Measurements from ENCODE around the gene ATG9A. TPM values are rescaled to one million over a fixed set of nuclear protein-coding genes. Genes with fewer than 3 reads are reported as not detected.
A peak's percentile ranks its signal among the peaks of the same experiment; 100 is the strongest.

ATG9A gene
- total RNA-seq: 10 to 100 TPM; 29.7 to 31.4 (median 31.4) TPM

- H3K4me1 Mint-ChIP-seq (ENCODE audit: low read depth): peaks cover 55% of the 10 kb centered on the region
- H3K36me3 Mint-ChIP-seq (ENCODE audit: insufficient read depth): peaks cover 31% of the 10 kb centered on the region
- no peaks in the 10 kb centered on the region for H3K9me3 Mint-ChIP-seq
- ATAC-seq: peak; percentile 98
- no peaks in the 10 kb centered on the region for H3K27me3 Mint-ChIP-seq (ENCODE audit: low read depth)
- peak; percentile 96 for DNase-seq
- H3K4me3 Mint-ChIP-seq: peak within 1 kb of the TSS; percentile 94
Observed at GRCh38 chr2:219229305-219230058, at the start of gene ATG9A, which contains the start of gene ANKZF1. Gene ATG9A, minus strand, starts transcription at chr2:219229636. Its CDS starts 1,612 bp downstream, at chr2:219228024. Gene ANKZF1, plus strand, starts transcription at chr2:219229806. Its CDS starts 452 bp downstream, at chr2:219230258.

- Mint-ChIP-seq H3K27me3 (ENCODE audit: low read depth) (no peaks in the 10 kb centered on the region), H3K4me1 (ENCODE audit: low read depth) (peaks cover 41% of the 10 kb centered on the region), H3K4me3 (peak overlapping the region; percentile 93), H3K36me3 (ENCODE audit: insufficient read depth) (peaks cover 19% of the 10 kb centered on the region), H3K9me3 (no peaks in the 10 kb centered on the region)
- DNase-seq (no peak), ATAC-seq (no peak)
Observed at GRCh38 chr2:219278655-219279150, 49.3 kb upstream of the ATG9A start.

GRCh38 chr2:219277703-219278654, 48.5 kb upstream of the ATG9A start:
- DNase-seq (peak; percentile 70), ATAC-seq (no peak)
- peaks cover 13% of the 10 kb centered on the region for H3K36me3 Mint-ChIP-seq (ENCODE audit: insufficient read depth)
- H3K9me3 Mint-ChIP-seq: no peaks in the 10 kb centered on the region
- peaks cover 41% of the 10 kb centered on the region for H3K4me1 Mint-ChIP-seq (ENCODE audit: low read depth)
- peak overlapping the region; percentile 93 for H3K4me3 Mint-ChIP-seq
- H3K27me3 Mint-ChIP-seq (ENCODE audit: low read depth): no peaks in the 10 kb centered on the region

- DNase-seq (no peak), ATAC-seq (no peak)
- H3K4me3 Mint-ChIP-seq: no peak overlapping the region
- H3K9me3 Mint-ChIP-seq: no peaks in the 10 kb centered on the region
- H3K27me3 Mint-ChIP-seq (ENCODE audit: low read depth): no peaks in the 10 kb centered on the region
- H3K4me1 Mint-ChIP-seq (ENCODE audit: low read depth): peaks cover 20% of the 10 kb centered on the region
- H3K36me3 Mint-ChIP-seq (ENCODE audit: insufficient read depth): no peaks in the 10 kb centered on the region
Observed at GRCh38 chr2:219274361-219274921, 45.0 kb upstream of the ATG9A start.

- H3K27me3 Mint-ChIP-seq (ENCODE audit: low read depth): no peaks in the 10 kb centered on the region
- peaks cover 19% of the 10 kb centered on the region for H3K4me1 Mint-ChIP-seq (ENCODE audit: low read depth)
- DNase-seq: no peak
- H3K9me3 Mint-ChIP-seq: no peaks in the 10 kb centered on the region
- H3K36me3 Mint-ChIP-seq (ENCODE audit: insufficient read depth): no peaks in the 10 kb centered on the region
- no peak overlapping the region for H3K4me3 Mint-ChIP-seq
- no peak for ATAC-seq
Observed at GRCh38 chr2:219273937-219274336, 44.5 kb upstream of the ATG9A start.

- Mint-ChIP-seq H3K36me3 (ENCODE audit: insufficient read depth) (no peaks in the 10 kb centered on the region), H3K4me3 (no peak overlapping the region), H3K27me3 (ENCODE audit: low read depth) (no peaks in the 10 kb centered on the region), H3K9me3 (no peaks in the 10 kb centered on the region), H3K4me1 (ENCODE audit: low read depth) (peaks cover 9% of the 10 kb centered on the region)
- no peak for DNase-seq
- no peak for ATAC-seq
Observed at GRCh38 chr2:219272995-219273394, 43.6 kb upstream of the ATG9A start.

- DNase-seq (no peak), ATAC-seq (no peak)
- no peaks in the 10 kb centered on the region for H3K27me3 Mint-ChIP-seq (ENCODE audit: low read depth)
- H3K4me3 Mint-ChIP-seq: no peak overlapping the region
- H3K9me3 Mint-ChIP-seq: no peaks in the 10 kb centered on the region
- H3K4me1 Mint-ChIP-seq (ENCODE audit: low read depth): peaks cover 3% of the 10 kb centered on the region
- no peaks in the 10 kb centered on the region for H3K36me3 Mint-ChIP-seq (ENCODE audit: insufficient read depth)
Observed at GRCh38 chr2:219272356-219272755, 42.9 kb upstream of the ATG9A start.

GRCh38 chr2:219271021-219271420, 41.6 kb upstream of the ATG9A start:
- H3K4me1 Mint-ChIP-seq (ENCODE audit: low read depth): no peaks in the 10 kb centered on the region
- no peaks in the 10 kb centered on the region for H3K27me3 Mint-ChIP-seq (ENCODE audit: low read depth)
- H3K9me3 Mint-ChIP-seq: no peaks in the 10 kb centered on the region
- no peak overlapping the region for H3K4me3 Mint-ChIP-seq
- ATAC-seq (no peak), DNase-seq (no peak)
- H3K36me3 Mint-ChIP-seq (ENCODE audit: insufficient read depth): no peaks in the 10 kb centered on the region

GRCh38 chr2:219270055-219270372, 40.6 kb upstream of the ATG9A start:
- DNase-seq (no peak), ATAC-seq (no peak)
- Mint-ChIP-seq H3K36me3 (ENCODE audit: insufficient read depth) (no peaks in the 10 kb centered on the region), H3K9me3 (no peaks in the 10 kb centered on the region), H3K4me3 (no peak overlapping the region), H3K4me1 (ENCODE audit: low read depth) (no peaks in the 10 kb centered on the region), H3K27me3 (ENCODE audit: low read depth) (no peaks in the 10 kb centered on the region)

GRCh38 chr2:219269362-219270054, 40.1 kb upstream of the ATG9A start:
- H3K9me3 Mint-ChIP-seq: no peaks in the 10 kb centered on the region
- ATAC-seq (no peak), DNase-seq (no peak)
- H3K36me3 Mint-ChIP-seq (ENCODE audit: insufficient read depth): no peaks in the 10 kb centered on the region
- no peaks in the 10 kb centered on the region for H3K27me3 Mint-ChIP-seq (ENCODE audit: low read depth)
- H3K4me1 Mint-ChIP-seq (ENCODE audit: low read depth): no peaks in the 10 kb centered on the region
- H3K4me3 Mint-ChIP-seq: no peak overlapping the region

GRCh38 chr2:219268294-219268693, 38.9 kb upstream of the ATG9A start:
- no peaks in the 10 kb centered on the region for H3K27me3 Mint-ChIP-seq (ENCODE audit: low read depth)
- H3K4me1 Mint-ChIP-seq (ENCODE audit: low read depth): no peaks in the 10 kb centered on the region
- H3K4me3 Mint-ChIP-seq: no peak overlapping the region
- H3K9me3 Mint-ChIP-seq: no peaks in the 10 kb centered on the region
- DNase-seq (no peak), ATAC-seq (no peak)
- no peaks in the 10 kb centered on the region for H3K36me3 Mint-ChIP-seq (ENCODE audit: insufficient read depth)

- ATAC-seq: no peak
- H3K27me3 Mint-ChIP-seq (ENCODE audit: low read depth): no peaks in the 10 kb centered on the region
Observed at GRCh38 chr2:219266886-219267285, 37.5 kb upstream of the ATG9A start.

GRCh38 chr2:219266232-219266631, 36.8 kb upstream of the ATG9A start:
- no peak for DNase-seq
- H3K36me3 Mint-ChIP-seq (ENCODE audit: insufficient read depth): no peaks in the 10 kb centered on the region
- no peaks in the 10 kb centered on the region for H3K27me3 Mint-ChIP-seq (ENCODE audit: low read depth)
- no peaks in the 10 kb centered on the region for H3K9me3 Mint-ChIP-seq
- no peak for ATAC-seq
- H3K4me1 Mint-ChIP-seq (ENCODE audit: low read depth): no peaks in the 10 kb centered on the region
- H3K4me3 Mint-ChIP-seq: no peak overlapping the region

More at GRCh38 chr2:219266886-219267285, 37.5 kb upstream of the ATG9A start:
- no peaks in the 10 kb centered on the region for H3K9me3 Mint-ChIP-seq
- H3K36me3 Mint-ChIP-seq (ENCODE audit: insufficient read depth): no peaks in the 10 kb centered on the region
- H3K4me3 Mint-ChIP-seq: no peak overlapping the region
- H3K4me1 Mint-ChIP-seq (ENCODE audit: low read depth): no peaks in the 10 kb centered on the region
- no peak for DNase-seq

All from activated T-cell treated with anti-CD3 and anti-CD28 coated beads, Interleukin-2, amount 50 U/mL, for 4 hours (primary cell).